SK-N-MC (cell line): ENCODE data around the gene FMN2.

Experiments
- DNase-seq: peaks from one replicate; pipeline ENCODE4 v3.0.0-alpha.2; 2011; ENCODE audit warnings: low read depth, low spot score
- H3K27ac ChIP-seq: fragments of 200-600 bp; sonication (generic); 2 replicates; pipeline ENCODE4 v1.5.1; 2016; ENCODE audit warnings: mixed run types
- H3K36me3 ChIP-seq: fragments of 200-600 bp; sonication (generic); 2 replicates; pipeline ENCODE4 v1.6.1; 2017; ENCODE audit warnings: antibody characterized with exemption, low read length, mixed read lengths; ENCODE audit not compliant: insufficient read depth
- H3K4me3 ChIP-seq: fragments of 200-600 bp; sonication (generic); 2 replicates; pipeline ENCODE4 v1.5.1; 2016
- H3K9ac ChIP-seq: fragments of 200-600 bp; sonication (generic); 2 replicates; pipeline ENCODE4 v1.8.0; 2017; ENCODE audit warnings: mixed run types, mixed read lengths; ENCODE audit not compliant: insufficient read length
- H3K9me3 ChIP-seq: fragments of 200-600 bp; sonication (generic); 2 replicates; pipeline ENCODE4 v1.6.1; 2017; ENCODE audit warnings: low read depth, mild to moderate bottlenecking, antibody characterized with exemption, low read length, moderate library complexity, mixed read lengths
- EZH2 ChIP-seq: fragments of 200-600 bp; sonication (generic); IDR thresholded peaks from one replicate; pipeline ENCODE4 v1.6.1; 2017; ENCODE audit warnings: antibody characterized with exemption
- FOXP2 ChIP-seq: optimal IDR thresholded peaks from 2 replicates; pipeline ENCODE3; 2011; ENCODE audit warnings: mild to moderate bottlenecking, moderate library complexity; ENCODE audit not compliant: insufficient read depth; ENCODE audit errors: extremely low read length, control extremely low read depth
- POLR2AphosphoS5 ChIP-seq: IDR thresholded peaks from 2 replicates; pipeline ENCODE4 v1.6.1; 2012; ENCODE audit warnings: mild to moderate bottlenecking, low read depth, low read length, borderline replicate concordance

FMN2 gene

DNA sequence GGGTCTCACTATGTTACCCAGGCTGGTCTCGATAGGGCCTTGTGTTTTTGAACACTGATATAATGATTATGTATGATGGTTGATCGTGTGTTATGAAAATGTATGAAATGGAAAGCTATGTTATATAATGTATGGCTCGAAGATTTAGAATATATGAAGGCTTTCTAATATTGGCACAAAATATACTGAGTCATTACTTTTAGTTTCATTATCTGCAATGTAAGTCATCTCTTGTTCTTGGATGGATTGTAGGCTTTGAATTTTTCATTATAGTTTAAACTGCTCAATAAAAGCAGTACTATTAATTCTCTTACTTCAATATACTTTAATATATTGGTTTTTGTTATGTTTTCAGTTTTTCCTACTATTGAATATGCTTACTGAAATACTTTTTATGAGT, 10.1 kb downstream of the FMN2 start:
- no peak overlapping the region for H3K9ac ChIP-seq
- no peak for DNase-seq
- TF ChIP-seq EZH2: no peak
- no peak for TF ChIP-seq POLR2AphosphoS5
- TF ChIP-seq FOXP2: no peak
- H3K36me3 ChIP-seq: no peaks in the 10 kb centered on the region
- no peak overlapping the region for H3K4me3 ChIP-seq
- no peaks in the 10 kb centered on the region for H3K9me3 ChIP-seq
- no peak overlapping the region for H3K27ac ChIP-seq

DNA sequence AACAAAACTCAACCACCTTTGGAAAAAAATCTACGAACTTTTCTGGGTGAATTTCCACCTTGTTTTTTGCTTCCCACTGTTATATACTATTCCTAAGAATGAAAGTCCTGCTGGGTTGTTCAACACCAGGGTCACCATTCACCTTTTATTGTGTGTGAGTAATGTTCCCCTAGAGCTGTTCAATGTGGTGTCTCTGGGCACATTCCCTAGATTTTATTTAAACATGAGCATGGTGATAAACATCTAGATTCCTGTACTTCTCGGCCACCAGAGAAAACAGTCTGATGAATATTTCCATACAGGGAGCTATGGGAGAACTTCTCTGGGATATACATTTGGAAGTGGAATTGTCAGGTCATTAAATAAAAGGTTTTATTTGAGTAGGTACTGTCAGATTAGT, 13.0 kb downstream of the FMN2 start:
- Histone ChIP-seq H3K36me3 (no peaks in the 10 kb centered on the region), H3K4me3 (no peak overlapping the region), H3K9ac (no peak overlapping the region), H3K27ac (no peak overlapping the region), H3K9me3 (no peaks in the 10 kb centered on the region)
- DNase-seq: no peak
- TF ChIP-seq FOXP2 (no peak), EZH2 (no peak), POLR2AphosphoS5 (no peak)

DNA sequence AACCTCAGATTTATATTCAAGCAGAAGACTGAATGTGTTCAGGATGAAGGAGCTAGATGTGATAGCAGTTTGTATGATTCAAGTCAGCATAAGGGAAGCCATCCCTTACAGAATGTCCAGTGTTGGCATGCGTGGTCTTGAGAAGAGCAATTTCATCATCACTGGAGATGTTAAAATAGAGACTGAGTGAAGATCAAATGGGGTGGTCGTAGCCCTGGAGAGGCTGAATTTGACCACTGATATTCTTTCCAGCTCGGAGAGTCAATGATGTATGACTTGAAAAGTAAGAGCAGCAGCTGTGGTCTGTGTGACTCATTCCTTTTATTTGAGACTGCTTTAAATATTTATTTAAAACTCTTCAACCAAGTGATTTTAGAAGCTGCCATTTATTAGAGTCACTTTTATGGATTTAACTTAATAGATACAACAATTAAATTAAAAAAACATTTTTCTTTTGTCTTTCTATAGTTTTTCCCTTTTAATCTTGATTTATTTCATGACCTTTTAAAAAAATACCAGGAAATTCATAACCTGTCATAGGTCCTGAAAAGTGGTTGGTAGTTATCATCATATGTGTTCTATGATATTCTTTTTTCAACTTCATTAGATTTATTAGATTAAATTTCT, 15.5 kb downstream of the FMN2 start:
- Histone ChIP-seq H3K36me3 (no peaks in the 10 kb centered on the region), H3K4me3 (no peak overlapping the region), H3K9ac (no peak overlapping the region), H3K27ac (no peak overlapping the region), H3K9me3 (no peaks in the 10 kb centered on the region)
- no peak for DNase-seq
- TF ChIP-seq EZH2 (no peak), POLR2AphosphoS5 (no peak), FOXP2 (no peak)

DNA sequence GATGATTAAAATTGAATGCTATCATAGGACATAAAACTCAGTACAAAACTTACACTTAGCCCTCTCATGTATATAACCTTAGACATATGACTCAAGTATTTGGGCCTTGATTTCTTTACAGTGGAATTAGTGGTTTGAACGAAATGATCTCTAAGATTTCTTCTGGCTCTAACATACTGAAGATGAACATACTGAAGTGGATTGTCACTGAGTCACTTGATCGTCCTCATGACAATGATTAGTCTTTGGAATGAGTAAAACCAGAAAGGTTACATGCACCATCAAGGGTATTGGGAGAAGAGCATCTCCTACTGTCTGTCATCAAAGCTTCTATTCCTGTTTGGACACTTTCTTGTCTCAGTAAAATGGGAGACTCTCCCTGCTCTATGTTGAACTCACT, 17.4 kb downstream of the FMN2 start:
- H3K36me3 ChIP-seq: no peaks in the 10 kb centered on the region
- no peak overlapping the region for H3K4me3 ChIP-seq
- H3K9me3 ChIP-seq: no peaks in the 10 kb centered on the region
- no peak overlapping the region for H3K9ac ChIP-seq
- H3K27ac ChIP-seq: no peak overlapping the region
- TF ChIP-seq POLR2AphosphoS5 (no peak), EZH2 (no peak), FOXP2 (no peak)
- DNase-seq: no peak

DNA sequence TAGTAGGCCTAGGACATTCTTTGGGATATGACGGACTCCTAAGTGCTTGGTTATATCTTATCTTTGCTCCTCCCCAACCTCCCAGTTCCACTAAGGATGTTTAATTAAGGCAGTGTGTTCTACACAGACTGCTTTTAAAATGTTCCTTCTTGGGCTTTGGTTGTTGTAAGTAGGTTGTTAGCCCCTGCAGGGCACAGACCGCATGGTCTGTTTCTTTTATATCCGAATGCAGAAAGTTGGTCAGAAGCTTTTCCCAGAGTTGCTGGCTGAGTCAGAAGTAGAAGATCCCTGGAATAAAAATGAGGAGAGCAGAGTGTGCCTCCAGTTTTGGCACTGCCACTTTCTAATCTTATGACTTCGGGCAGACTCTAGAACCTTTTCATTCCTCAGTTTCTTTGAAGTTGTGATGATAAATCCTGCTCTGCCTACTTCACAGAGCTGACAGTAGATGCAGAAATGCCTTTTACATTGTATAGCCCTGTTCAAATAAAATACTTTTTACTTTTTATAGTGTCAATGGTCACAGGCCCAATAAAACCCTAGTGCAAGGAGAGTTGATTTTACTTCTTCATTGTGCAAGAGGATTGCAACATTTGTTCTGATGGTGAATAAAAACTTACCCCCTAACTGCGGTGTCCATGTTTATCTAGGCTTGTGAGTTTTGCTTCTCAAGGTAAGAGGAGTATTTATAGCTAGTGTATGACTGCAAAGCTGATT, 18.4 kb downstream of the FMN2 start:
- no peak overlapping the region for H3K4me3 ChIP-seq
- TF ChIP-seq FOXP2 (no peak), POLR2AphosphoS5 (no peak), EZH2 (peak; percentile 18)
- H3K9me3 ChIP-seq: no peaks in the 10 kb centered on the region
- no peak overlapping the region for H3K9ac ChIP-seq
- H3K36me3 ChIP-seq: no peaks in the 10 kb centered on the region
- DNase-seq: no peak
- no peak overlapping the region for H3K27ac ChIP-seq

DNA sequence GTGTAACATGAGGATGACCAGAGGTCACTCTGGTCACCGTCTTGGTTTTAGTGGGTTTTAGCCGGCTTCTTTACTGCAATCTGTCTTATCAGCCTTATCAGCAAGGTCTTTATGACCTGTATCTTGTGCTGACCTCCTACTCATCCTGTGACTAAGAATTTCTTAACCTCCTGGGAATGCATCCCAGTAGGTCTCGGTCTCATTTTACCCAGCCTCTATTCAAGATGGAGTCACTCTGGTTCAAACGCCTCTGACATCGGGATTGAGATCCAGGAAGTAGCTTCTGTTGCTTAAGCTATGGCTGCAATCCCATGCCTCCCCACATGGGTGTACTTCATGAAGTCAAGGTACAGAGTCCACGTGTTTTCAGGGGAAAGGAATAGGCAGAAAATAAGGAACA, 19.9 kb downstream of the FMN2 start:
- no peak for TF ChIP-seq POLR2AphosphoS5
- TF ChIP-seq FOXP2: no peak
- no peak for TF ChIP-seq EZH2
- DNase-seq: no peak
- H3K9ac ChIP-seq: no peak overlapping the region
- no peak overlapping the region for H3K4me3 ChIP-seq
- H3K9me3 ChIP-seq: no peaks in the 10 kb centered on the region
- H3K27ac ChIP-seq: no peak overlapping the region
- H3K36me3 ChIP-seq: no peaks in the 10 kb centered on the region

DNA sequence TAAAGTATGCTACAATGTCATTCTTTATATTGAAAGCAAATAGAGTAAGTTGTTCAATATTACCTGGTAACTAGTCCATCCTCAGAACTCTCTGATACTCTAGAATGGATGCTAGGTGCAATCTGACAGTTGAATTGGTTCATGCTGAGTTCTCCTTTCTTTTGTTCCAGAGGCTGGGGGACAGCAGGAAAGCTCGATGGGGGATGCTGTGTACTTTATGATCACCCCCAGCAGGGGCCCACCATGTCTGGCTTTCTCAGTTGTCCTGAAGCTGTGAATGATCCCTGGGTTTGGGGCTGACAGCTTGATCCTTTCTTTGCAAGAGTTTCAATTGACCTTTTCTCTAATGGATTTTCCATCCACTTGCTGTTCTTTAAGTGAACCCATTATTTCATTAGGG, 22.5 kb downstream of the FMN2 start:
- no peak overlapping the region for H3K4me3 ChIP-seq
- TF ChIP-seq POLR2AphosphoS5 (no peak), FOXP2 (no peak)
- H3K36me3 ChIP-seq: no peaks in the 10 kb centered on the region
- H3K9ac ChIP-seq: no peak overlapping the region
- no peaks in the 10 kb centered on the region for H3K9me3 ChIP-seq
- no peak overlapping the region for H3K27ac ChIP-seq
- DNase-seq: no peak

DNA sequence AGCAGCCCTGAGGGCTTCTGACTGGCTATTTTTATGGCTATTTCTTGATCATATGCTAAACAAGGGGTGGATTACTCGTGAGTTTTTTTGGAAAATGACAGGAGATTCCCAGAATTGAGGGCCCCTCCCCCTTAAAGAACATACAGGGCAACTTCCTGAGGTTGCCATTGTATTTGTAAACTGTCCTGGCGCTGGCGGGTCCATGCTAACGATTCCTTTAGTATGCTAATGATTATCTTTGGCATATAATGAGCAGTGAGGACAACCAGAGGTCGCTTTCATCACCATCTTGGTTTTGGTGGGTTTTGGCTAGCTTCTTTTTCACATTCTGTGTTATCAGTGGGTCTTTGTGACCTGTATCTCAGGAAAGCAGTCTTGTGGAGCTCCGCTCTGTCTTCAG, 24.1 kb downstream of the FMN2 start:
- no peaks in the 10 kb centered on the region for H3K36me3 ChIP-seq
- no peak overlapping the region for H3K4me3 ChIP-seq
- H3K9me3 ChIP-seq: no peaks in the 10 kb centered on the region
- no peak overlapping the region for H3K27ac ChIP-seq
- no peak overlapping the region for H3K9ac ChIP-seq
- TF ChIP-seq EZH2: no peak
- no peak for TF ChIP-seq FOXP2
- TF ChIP-seq POLR2AphosphoS5: no peak
- DNase-seq: no peak
